Measurements from ENCODE around the gene CEP104. TPM values are rescaled to one million over a fixed set of nuclear protein-coding genes. Genes with fewer than 3 reads are reported as not detected.
A peak's percentile ranks its signal among the peaks of the same experiment; 100 is the strongest.

Gene CEP104
- total and polyA plus RNA-seq, 9 of the 15 experiments (the other 6 are each of a cell fraction or from before 2014, with no cell fraction given): 11.2 to 63.4 (median 42.6) TPM

DNA sequence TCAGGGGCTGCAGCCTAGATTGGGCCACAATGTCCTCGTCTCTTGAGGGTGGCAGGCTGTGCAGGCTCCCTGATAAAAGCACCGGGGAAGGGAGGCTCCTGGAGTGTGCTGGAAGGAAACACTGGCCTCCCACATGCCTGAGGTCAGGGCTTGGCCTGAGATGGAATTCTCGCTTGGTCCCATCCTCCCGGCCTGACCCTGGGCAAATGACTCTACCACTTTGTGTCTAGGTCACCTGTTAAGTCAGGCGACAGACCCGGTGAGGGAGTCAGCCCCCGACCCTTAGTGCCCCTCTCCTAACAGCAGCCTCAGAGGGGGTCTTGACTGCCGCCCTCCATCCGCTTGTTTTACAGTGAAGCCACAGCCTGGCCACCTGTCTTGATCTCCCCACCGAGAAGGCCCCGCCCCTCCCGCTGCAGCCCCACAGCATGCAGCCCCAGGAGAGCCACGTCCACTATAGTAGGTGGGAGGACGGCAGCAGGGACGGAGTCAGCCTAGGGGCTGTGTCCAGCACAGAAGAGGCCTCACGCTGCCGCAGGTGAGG is 82.0 kb downstream of the CEP104 start (continued):
- TF ChIP-seq ZNF764 (CRISPR knock-in tag; IDR thresholded peaks at IDR 0.05; ENCODE audit: low read depth): no peak
- no peak for TF ChIP-seq ZNF197 (CRISPR knock-in tag; IDR thresholded peaks at IDR 0.05; ENCODE audit: low read depth)
- no peak for TF ChIP-seq RBM14 (IDR thresholded peaks at IDR 0.05; ENCODE audit: borderline replicate concordance, insufficient read depth, low read depth, low read length)
- TF ChIP-seq HMGN3 (IDR thresholded peaks at IDR 0.05; ENCODE audit: borderline replicate concordance, extremely low read depth, insufficient read length, low read depth, low read length): no peak
- TF ChIP-seq DACH1 (IDR thresholded peaks at IDR 0.05; ENCODE audit: partially characterized antibody): peak; percentile 41
- peak; percentile 63; the same call in 1 of the 2 replicates for TF ChIP-seq ZNF644 (tag; IDR thresholded peaks at IDR 0.05; ENCODE audit: low read depth)
- TF ChIP-seq CCNT2 (IDR thresholded peaks at IDR 0.05; ENCODE audit: borderline replicate concordance, extremely low read depth, insufficient read length, low read depth, low read length): peak; percentile 77
- TF ChIP-seq, protein P1, sequence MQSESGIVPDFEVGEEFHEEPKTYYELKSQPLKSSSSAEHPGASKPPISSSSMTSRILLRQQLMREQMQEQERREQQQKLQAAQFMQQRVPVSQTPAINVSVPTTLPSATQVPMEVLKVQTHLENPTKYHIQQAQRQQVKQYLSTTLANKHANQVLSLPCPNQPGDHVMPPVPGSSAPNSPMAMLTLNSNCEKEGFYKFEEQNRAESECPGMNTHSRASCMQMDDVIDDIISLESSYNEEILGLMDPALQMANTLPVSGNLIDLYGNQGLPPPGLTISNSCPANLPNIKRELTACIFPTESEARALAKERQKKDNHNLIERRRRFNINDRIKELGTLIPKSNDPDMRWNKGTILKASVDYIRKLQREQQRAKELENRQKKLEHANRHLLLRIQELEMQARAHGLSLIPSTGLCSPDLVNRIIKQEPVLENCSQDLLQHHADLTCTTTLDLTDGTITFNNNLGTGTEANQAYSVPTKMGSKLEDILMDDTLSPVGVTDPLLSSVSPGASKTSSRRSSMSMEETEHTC (IDR thresholded peaks at IDR 0.05): no peak
- TF ChIP-seq, protein P2, sequence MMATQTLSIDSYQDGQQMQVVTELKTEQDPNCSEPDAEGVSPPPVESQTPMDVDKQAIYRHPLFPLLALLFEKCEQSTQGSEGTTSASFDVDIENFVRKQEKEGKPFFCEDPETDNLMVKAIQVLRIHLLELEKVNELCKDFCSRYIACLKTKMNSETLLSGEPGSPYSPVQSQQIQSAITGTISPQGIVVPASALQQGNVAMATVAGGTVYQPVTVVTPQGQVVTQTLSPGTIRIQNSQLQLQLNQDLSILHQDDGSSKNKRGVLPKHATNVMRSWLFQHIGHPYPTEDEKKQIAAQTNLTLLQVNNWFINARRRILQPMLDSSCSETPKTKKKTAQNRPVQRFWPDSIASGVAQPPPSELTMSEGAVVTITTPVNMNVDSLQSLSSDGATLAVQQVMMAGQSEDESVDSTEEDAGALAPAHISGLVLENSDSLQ (IDR thresholded peaks at IDR 0.05): no peak
- TF ChIP-seq MTF1 (CRISPR knock-in tag; IDR thresholded peaks at IDR 0.05; ENCODE audit: borderline replicate concordance): no peak
- TF ChIP-seq, protein P3, sequence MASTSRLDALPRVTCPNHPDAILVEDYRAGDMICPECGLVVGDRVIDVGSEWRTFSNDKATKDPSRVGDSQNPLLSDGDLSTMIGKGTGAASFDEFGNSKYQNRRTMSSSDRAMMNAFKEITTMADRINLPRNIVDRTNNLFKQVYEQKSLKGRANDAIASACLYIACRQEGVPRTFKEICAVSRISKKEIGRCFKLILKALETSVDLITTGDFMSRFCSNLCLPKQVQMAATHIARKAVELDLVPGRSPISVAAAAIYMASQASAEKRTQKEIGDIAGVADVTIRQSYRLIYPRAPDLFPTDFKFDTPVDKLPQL (IDR thresholded peaks at IDR 0.05; ENCODE audit: extremely low read depth, insufficient read length): no peak
- TF ChIP-seq, protein P4, sequence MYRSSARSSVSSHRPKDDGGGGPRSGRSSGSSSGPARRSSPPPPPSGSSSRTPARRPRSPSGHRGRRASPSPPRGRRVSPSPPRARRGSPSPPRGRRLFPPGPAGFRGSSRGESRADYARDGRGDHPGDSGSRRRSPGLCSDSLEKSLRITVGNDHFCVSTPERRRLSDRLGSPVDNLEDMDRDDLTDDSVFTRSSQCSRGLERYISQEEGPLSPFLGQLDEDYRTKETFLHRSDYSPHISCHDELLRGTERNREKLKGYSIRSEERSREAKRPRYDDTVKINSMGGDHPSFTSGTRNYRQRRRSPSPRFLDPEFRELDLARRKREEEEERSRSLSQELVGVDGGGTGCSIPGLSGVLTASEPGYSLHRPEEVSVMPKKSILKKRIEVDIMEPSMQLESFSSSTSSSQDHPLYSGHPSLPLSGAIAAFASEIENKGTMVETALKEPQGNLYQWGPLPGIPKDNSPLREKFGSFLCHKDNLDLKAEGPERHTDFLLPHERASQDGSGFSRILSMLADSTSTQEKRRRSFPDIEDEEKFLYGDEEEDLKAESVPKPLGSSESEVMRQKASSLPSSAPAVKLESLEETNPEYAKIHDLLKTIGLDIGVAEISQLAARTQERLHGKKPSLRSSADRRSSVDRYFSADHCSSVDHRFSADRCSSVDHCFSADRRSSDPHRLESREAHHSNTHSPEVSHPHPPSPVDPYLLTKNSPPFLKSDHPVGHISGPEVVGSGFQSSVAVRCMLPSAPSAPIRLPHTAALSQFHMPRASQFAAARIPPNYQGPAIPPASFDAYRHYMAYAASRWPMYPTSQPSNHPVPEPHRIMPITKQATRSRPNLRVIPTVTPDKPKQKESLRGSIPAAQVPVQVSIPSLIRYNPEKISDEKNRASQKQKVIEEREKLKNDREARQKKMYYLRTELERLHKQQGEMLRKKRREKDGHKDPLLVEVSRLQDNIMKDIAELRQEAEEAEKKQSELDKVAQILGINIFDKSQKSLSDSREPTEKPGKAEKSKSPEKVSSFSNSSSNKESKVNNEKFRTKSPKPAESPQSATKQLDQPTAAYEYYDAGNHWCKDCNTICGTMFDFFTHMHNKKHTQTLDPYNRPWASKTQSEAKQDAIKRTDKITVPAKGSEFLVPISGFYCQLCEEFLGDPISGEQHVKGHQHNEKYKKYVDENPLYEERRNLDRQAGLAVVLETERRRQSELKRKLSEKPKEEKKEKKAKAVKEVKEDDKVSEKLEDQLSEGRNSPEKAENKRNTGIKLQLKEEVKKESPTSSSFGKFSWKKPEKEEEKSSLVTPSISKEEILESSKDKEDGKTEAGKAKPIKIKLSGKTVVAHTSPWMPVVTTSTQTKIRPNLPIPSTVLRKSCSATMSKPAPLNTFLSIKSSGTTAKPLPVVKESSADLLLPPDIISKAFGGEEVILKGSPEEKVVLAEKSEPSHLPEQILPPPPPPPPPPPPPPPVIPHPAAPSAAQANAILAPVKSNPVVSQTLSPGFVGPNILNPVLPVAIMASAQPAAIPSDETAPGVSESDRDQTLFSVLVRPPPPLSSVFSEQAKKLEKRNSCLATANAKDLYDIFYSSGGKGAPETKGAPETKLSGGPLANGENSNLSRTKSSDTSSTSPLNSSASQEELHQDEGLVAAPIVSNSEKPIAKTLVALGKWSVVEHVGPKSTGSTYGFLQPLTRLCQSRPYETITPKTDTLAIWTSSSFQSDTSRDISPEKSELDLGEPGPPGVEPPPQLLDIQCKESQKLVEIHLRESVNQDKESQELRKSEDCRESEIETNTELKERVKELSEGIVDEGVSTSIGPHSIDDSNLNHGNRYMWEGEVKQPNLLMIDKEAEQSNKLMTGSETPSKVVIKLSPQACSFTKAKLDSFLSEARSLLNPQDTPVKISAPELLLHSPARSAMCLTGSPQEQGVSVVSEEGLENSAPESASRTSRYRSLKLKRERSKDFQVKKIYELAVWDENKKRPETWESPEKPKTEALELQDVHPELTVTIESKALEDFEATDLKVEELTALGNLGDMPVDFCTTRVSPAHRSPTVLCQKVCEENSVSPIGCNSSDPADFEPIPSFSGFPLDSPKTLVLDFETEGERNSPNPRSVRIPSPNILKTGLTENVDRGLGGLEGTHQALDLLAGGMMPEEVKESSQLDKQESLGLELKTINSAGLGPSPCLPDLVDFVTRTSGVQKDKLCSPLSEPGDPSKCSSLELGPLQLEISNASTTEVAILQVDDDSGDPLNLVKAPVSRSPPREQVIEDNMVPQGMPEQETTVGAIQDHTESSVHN (IDR thresholded peaks at IDR 0.05; ENCODE audit: borderline replicate concordance in 1 of 2, low read depth in 1 of 2): no peak
